AG09309 (cell line): ENCODE results near the gene PDPN.

Experiments
- DNase-seq: peaks from one replicate; pipeline ENCODE4 v3.0.0-alpha.2; 2010; ENCODE audit warnings: low read depth
- H3K4me3 ChIP-seq: 2 replicates; pipeline ENCODE4 v1.5.1; 2011; ENCODE audit warnings: mild to moderate bottlenecking, low read depth, low read length, moderate library complexity; ENCODE audit not compliant: control insufficient read depth
- CTCF ChIP-seq: IDR thresholded peaks from 2 replicates; pipeline ENCODE4 v1.5.1; 2011; ENCODE audit warnings: mild to moderate bottlenecking, low read depth, low read length, inconsistent platforms; ENCODE audit not compliant: insufficient read depth, control insufficient read depth; ENCODE audit errors: missing control alignments

Gene PDPN

GRCh38 chr1:13664451-13664850 is 80.8 kb downstream of the PDPN start:
- no peak for DNase-seq
- TF ChIP-seq CTCF = no peak

GRCh38 chr1:13666317-13666716 is 82.7 kb downstream of the PDPN start:
- DNase-seq = no peak
- H3K4me3 ChIP-seq = no peak overlapping the region
- TF ChIP-seq CTCF = no peak

More at GRCh38 chr1:13664451-13664850, 80.8 kb downstream of the PDPN start:
- H3K4me3 ChIP-seq = no peak overlapping the region
